HUES64 (cell line): ENCODE measurements around the gene SYNE3.
"Not testable (repeated sequence)": the region's sequence is repeated elsewhere in the genome, so short reads cannot be mapped to it uniquely, and the experiment has no call there.

Source experiments
- H3K27ac ChIP-seq: 2 replicates; pipeline ENCODE4 v1.7.0; 2013; ENCODE audit warnings: low read depth, low read length, inconsistent platforms
- H3K27me3 ChIP-seq: 2 replicates; pipeline ENCODE4 v1.6.1; 2013; ENCODE audit warnings: mild to moderate bottlenecking, low read length; ENCODE audit not compliant: insufficient read depth
- H3K36me3 ChIP-seq: 2 replicates; pipeline ENCODE4 v1.6.1; 2013; ENCODE audit warnings: mild to moderate bottlenecking, low read length; ENCODE audit not compliant: insufficient read depth
- H3K4me1 ChIP-seq: 2 replicates; pipeline ENCODE4 v1.6.1; 2013; ENCODE audit warnings: mild to moderate bottlenecking, low read length, moderate library complexity; ENCODE audit not compliant: insufficient read depth
- H3K4me3 ChIP-seq: 2 replicates; pipeline ENCODE4 v1.5.1; 2013; ENCODE audit warnings: mild to moderate bottlenecking, low read length, moderate library complexity
- H3K9ac ChIP-seq: 2 replicates; pipeline ENCODE4 v1.6.1; 2013; ENCODE audit warnings: mild to moderate bottlenecking, low read depth, low read length
- H3K9me3 ChIP-seq: 2 replicates; pipeline ENCODE4 v1.6.1; 2013; ENCODE audit warnings: low read depth, low read length; ENCODE audit not compliant: insufficient read depth
- WGBS: fragments of 150-250, 120-280 bp; methylation state at CpG from one replicate; pipeline ENCODE4 v1.1.7; 2013; ENCODE audit warnings: missing lambda C conversion rate; 5-methylcytosine and 5-hydroxymethylcytosine counted together

Gene SYNE3

GRCh38 chr14:95510804-95511203 is 5.6 kb downstream of the SYNE3 start:
- Histone ChIP-seq H3K27me3 (peaks cover 10% of the 10 kb centered on the region), H3K9ac (no peak overlapping the region), H3K36me3 (no peaks in the 10 kb centered on the region), H3K9me3 (no peaks in the 10 kb centered on the region), H3K27ac (no peak overlapping the region), H3K4me1 (peaks cover 11% of the 10 kb centered on the region; the same call in 1 of the 2 replicates), H3K4me3 (no peak overlapping the region)
- 88% methylated on average over 5 of the region's 5 CpGs for WGBS

DNA sequence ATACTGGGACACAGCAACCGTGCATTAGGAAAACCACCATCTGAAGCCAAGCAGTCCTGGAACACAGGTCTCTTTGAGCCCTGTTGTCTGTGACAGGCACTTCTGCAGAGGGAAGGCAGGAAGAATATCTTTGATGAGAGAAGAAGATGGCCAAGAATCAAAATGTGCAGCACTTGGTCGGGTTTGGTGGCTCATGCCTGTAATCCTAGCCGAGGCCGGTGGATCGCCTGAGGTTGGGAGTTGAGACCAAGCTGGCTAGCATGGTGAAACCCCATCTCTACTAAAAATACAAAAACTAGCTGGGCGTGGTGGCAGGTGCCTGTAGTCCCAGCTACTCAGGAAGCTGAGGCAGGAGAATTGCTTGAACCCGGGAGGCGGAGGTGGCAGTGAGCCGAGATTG is 6.1 kb downstream of the SYNE3 start:
- not testable (repeated sequence) for H3K36me3 ChIP-seq, H3K9ac ChIP-seq, H3K27ac ChIP-seq, H3K9me3 ChIP-seq, H3K4me3 ChIP-seq, H3K4me1 ChIP-seq, H3K27me3 ChIP-seq
- 98% methylated on average over 9 of the region's 9 CpGs for WGBS

- H3K4me3 ChIP-seq, result no peak overlapping the region
- H3K27me3 ChIP-seq, result no peaks in the 10 kb centered on the region
- no peak overlapping the region for H3K27ac ChIP-seq
- H3K4me1 ChIP-seq, result peaks cover 2% of the 10 kb centered on the region; the same call in 1 of the 2 replicates
- no peaks in the 10 kb centered on the region for H3K36me3 ChIP-seq
- no peaks in the 10 kb centered on the region for H3K9me3 ChIP-seq
- WGBS, result 95% methylated on average over 6 of the region's 6 CpGs
- no peak overlapping the region for H3K9ac ChIP-seq
Observed at GRCh38 chr14:95509495-95509894, 7.0 kb downstream of the SYNE3 start.

DNA sequence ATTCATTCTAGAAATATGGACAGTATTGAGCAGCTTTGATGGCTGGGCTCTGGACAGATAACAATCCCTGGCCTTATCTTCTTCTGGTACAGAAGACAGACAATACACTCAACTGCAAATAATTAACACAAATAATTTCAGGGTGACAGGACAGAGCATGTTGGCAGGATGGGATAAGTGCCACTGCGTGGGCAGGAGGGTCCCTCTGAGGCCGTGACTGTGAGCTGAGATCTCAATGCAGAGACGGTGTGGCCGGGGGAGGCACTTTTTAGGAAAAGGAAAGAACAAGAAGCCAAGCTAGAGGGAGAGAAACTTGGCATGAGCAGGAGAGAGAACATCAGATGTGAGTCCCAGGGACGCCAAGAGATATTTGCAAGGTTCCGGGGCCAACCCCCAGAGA is 8.1 kb downstream of the SYNE3 start:
- no peaks in the 10 kb centered on the region for H3K9me3 ChIP-seq
- no peaks in the 10 kb centered on the region for H3K27me3 ChIP-seq
- no peak overlapping the region for H3K27ac ChIP-seq
- no peaks in the 10 kb centered on the region for H3K36me3 ChIP-seq
- no peak overlapping the region for H3K4me3 ChIP-seq
- H3K9ac ChIP-seq, result no peak overlapping the region
- 93% methylated on average over 6 of the region's 6 CpGs for WGBS
- no peaks in the 10 kb centered on the region for H3K4me1 ChIP-seq

DNA sequence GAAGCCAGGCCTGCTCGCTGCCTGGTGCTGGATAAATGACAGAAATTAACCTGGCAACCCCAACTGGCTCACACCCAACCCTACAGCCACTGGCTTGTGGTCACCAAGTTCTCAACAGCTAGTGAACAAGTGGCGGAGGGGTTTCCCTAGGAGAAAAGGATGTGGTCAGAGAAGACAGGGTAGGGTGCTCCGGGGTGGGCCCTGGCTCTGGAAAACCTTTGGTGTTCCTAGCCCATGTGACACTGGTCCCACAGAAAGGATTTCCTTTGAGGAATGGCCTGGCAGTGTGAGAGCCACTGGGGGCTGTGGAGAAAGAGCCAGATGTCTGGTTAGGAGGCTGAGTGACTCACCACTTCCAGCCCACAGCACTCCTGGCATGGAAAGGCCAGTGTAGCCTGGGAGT is 8.7 kb downstream of the SYNE3 start:
- Histone ChIP-seq H3K4me3 (no peak overlapping the region), H3K36me3 (no peaks in the 10 kb centered on the region), H3K9me3 (no peaks in the 10 kb centered on the region), H3K4me1 (no peaks in the 10 kb centered on the region), H3K27me3 (no peaks in the 10 kb centered on the region), H3K9ac (no peak overlapping the region), H3K27ac (no peak overlapping the region)
- 96% methylated on average over 3 of the region's 3 CpGs for WGBS

- Histone ChIP-seq H3K4me1 (no peaks in the 10 kb centered on the region), H3K9me3 (no peaks in the 10 kb centered on the region), H3K4me3 (no peak overlapping the region), H3K27ac (no peak overlapping the region), H3K27me3 (no peaks in the 10 kb centered on the region), H3K36me3 (no peaks in the 10 kb centered on the region), H3K9ac (no peak overlapping the region)
- WGBS, result 88% methylated on average over 8 of the region's 8 CpGs
Observed at GRCh38 chr14:95507174-95507573, 9.3 kb downstream of the SYNE3 start.

DNA sequence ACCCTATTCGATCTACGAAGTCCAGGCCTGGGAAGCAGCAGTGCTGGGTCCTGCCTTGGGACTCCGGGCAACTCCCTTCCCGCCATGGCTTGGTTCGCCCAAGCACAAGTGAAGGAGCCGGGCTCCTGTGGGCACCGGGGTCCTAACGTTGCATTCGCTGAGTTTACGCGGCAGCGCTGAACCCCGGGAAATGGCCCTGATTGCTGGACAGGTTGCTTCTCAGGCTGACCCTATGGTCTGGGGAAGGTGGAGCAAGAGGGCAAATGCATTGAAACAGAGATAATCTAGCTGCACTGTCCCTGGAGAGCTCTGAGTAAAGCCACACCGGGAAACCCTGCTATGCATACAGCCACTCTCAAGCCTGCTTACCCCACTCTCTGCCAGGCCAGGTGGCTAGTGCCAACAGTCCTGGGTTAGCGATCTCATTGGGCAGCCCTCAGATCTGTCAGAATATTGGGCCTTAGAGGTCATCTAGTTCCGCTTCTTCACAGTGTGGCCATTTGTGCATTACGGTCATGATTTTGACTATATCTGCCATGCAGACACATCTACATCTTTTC is 11.3 kb downstream of the SYNE3 start:
- no peak overlapping the region for H3K4me3 ChIP-seq
- H3K9ac ChIP-seq, result no peak overlapping the region
- H3K27ac ChIP-seq, result no peak overlapping the region
- 90% methylated on average over 17 of the region's 17 CpGs for WGBS
- H3K36me3 ChIP-seq, result no peaks in the 10 kb centered on the region
- no peaks in the 10 kb centered on the region for H3K4me1 ChIP-seq
- H3K9me3 ChIP-seq, result no peaks in the 10 kb centered on the region
- no peaks in the 10 kb centered on the region for H3K27me3 ChIP-seq

DNA sequence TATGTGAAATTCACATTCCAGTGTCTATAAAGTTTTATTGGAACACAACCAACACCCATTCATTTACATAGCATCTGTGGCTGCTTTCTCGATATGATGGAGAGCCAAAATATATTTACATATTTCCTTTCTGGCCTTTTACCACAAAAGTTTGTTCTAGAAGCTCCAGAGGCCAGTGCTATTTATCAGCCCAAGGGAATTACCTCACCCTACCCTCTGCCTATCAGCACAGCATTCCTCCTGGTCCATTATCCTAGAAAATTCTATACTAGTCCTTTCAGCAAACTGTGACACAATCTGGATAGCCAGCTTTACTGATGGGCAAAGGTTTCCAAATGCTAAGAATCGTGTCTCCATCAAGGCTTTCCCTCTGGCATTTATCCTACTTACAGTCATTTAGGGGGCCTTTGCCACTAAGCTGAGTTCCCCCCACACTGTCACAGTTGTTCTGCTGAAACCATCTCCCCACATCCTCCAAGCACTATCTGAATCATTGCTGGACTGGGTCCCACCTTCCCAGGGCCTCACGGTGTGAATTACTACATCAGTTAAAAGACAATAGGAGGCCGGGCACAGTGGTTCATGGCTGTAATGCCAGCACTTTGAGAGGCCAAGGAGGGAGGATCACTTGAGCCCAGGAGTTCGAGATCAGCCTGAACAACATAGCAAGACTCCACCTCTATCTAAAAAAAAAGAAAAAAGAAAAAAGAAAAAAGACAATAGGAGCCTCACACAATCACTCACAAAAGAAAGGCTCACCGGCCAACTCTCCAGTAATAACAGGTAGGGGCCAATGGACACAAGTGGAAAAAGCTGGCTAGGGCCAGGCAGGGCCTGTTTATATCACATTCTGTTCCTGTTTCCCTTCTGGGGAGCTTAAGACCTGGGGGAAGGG is 12.1 kb downstream of the SYNE3 start:
- no peak overlapping the region for H3K9ac ChIP-seq
- no peaks in the 10 kb centered on the region for H3K27me3 ChIP-seq
- no peaks in the 10 kb centered on the region for H3K9me3 ChIP-seq
- H3K4me3 ChIP-seq, result no peak overlapping the region
- no peaks in the 10 kb centered on the region for H3K36me3 ChIP-seq
- no peak overlapping the region for H3K27ac ChIP-seq
- no peaks in the 10 kb centered on the region for H3K4me1 ChIP-seq
- WGBS, result 87% methylated on average over 6 of the region's 6 CpGs

- no peaks in the 10 kb centered on the region for H3K36me3 ChIP-seq
- H3K4me1 ChIP-seq, result no peaks in the 10 kb centered on the region
- no peak overlapping the region for H3K9ac ChIP-seq
- whole genome bisulfite sequencing, result 93% methylated on average over 8 of the region's 8 CpGs
- H3K9me3 ChIP-seq, result no peaks in the 10 kb centered on the region
- no peak overlapping the region for H3K4me3 ChIP-seq
- H3K27me3 ChIP-seq, result no peaks in the 10 kb centered on the region
- no peak overlapping the region for H3K27ac ChIP-seq
Observed at GRCh38 chr14:95503365-95504134, 12.9 kb downstream of the SYNE3 start.

DNA sequence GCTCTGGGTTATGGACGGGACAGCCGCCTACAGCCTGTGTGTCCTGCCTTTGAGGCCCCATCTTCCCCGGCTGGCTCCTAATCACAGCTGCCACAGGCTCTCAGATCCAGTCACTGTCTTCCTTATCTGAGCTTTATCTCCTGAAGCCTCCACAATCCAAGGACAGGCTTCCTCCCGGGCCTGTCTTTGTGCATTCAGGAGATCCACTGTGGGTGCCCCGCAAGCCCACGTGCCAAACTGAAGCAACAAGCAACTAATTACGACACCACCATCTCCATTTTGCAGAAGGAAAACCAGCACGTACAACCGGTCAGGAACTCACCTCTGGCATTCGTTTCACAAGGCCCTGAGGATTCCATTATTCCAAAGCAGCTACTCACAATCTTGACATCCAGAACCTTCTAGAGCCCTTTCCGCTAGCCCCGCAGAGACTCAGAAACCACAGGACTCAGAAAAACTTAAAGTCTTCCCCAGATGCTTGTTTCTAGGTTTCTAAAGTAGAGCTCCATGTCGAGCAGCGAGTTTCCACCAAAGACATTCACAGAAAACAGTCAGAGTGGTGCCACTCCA is 14.0 kb downstream of the SYNE3 start:
- Histone ChIP-seq H3K27ac (no peak overlapping the region), H3K4me1 (no peaks in the 10 kb centered on the region)

More for the DNA sequence above, 14.0 kb downstream of the SYNE3 start:
- Histone ChIP-seq H3K36me3 (no peaks in the 10 kb centered on the region), H3K9ac (no peak overlapping the region), H3K9me3 (no peaks in the 10 kb centered on the region), H3K4me3 (no peak overlapping the region), H3K27me3 (no peaks in the 10 kb centered on the region)
- 88% methylated on average over 14 of the region's 14 CpGs for WGBS
